H1 (cell line): Measurements from ENCODE around the gene KCNC3. TPM values are rescaled to one million over a fixed set of nuclear protein-coding genes. Genes with fewer than 3 reads are reported as not detected.

Experiments used
- CTCF ChIA-PET: fragments of 300-600 bp; sonication (Branson Sonifier 250); formaldehyde crosslinking; loops from one replicate; lab custom pipeline; 2021; ENCODE audit not compliant: partially characterized antibody; lab: Charles Lee
- POLR2A ChIA-PET: fragments of 300-600 bp; sonication (Branson Sonifier 250); formaldehyde crosslinking; loops from one replicate; lab custom pipeline; 2021; ENCODE audit warnings: inconsistent platforms; ENCODE audit not compliant: partially characterized antibody; lab: Charles Lee
- DNase-seq, 2 experiments: peaks; one replicate each; pipeline versions ENCODE4 v3.0.0 to v3.0.0-alpha.2; 2010 to 2022; ENCODE audit warnings: low spot score in 2 of 2, low read depth in 1 of 2, mixed read lengths in 1 of 2
- FAIRE-seq: peaks from 2 replicates; lab custom pipeline; 2011; peaks lifted over from hg19 to GRCh38; lab: Jason Lieb, UNC
- H2AFZ ChIP-seq: 2 replicates; pipeline ENCODE4 v1.8.1; 2012; ENCODE audit warnings: low read length, inconsistent platforms
- H2AK5ac ChIP-seq: 2 replicates; pipeline ENCODE4 v1.6.1; 2013; ENCODE audit warnings: low read depth, low read length
- H2BK120ac ChIP-seq: replicated peaks from 2 replicates; pipeline ENCODE3; 2013; ENCODE audit warnings: low read depth, low read length, inconsistent platforms
- H2BK12ac ChIP-seq: 2 replicates; pipeline ENCODE4 v1.6.1; 2013; ENCODE audit warnings: low read depth, low read length
- H2BK15ac ChIP-seq: 2 replicates; pipeline ENCODE4 v1.6.1; 2013; ENCODE audit warnings: low read length
- H2BK20ac ChIP-seq: 2 replicates; pipeline ENCODE4 v1.6.1; 2013; ENCODE audit warnings: low read length
- H2BK5ac ChIP-seq: 2 replicates; pipeline ENCODE4 v1.6.1; 2013; ENCODE audit warnings: low read depth, low read length
- H3K14ac ChIP-seq: 2 replicates; pipeline ENCODE4 v1.6.1; 2013; ENCODE audit warnings: inconsistent platforms; ENCODE audit not compliant: insufficient read length
- H3K18ac ChIP-seq: 2 replicates; pipeline ENCODE4 v1.6.1; 2013; ENCODE audit warnings: low read length; ENCODE audit errors: extremely low read depth
- H3K23ac ChIP-seq: 2 replicates; pipeline ENCODE4 v1.6.1; 2013; ENCODE audit warnings: inconsistent platforms; ENCODE audit not compliant: insufficient read length
- H3K23me2 ChIP-seq: 2 replicates; pipeline ENCODE4 v1.6.1; 2013; ENCODE audit warnings: low read depth, low read length
- H3K27ac ChIP-seq: 2 replicates; pipeline ENCODE4 v1.6.1; 2011; ENCODE audit warnings: low read depth, low read length, inconsistent platforms
- H3K27me3 ChIP-seq, 4 experiments: replicated peaks in 1 of 4; 1 replicate in 1 of 4; 2 replicates in 3 of 4; pipeline versions ENCODE4 v1.6.1 to v1.8.1; 2011 to 2013; ENCODE audit warnings: low read length in 3 of 4, mild to moderate bottlenecking in 3 of 4, inconsistent platforms in 2 of 4, mixed read lengths in 2 of 4, moderate library complexity in 1 of 4; ENCODE audit not compliant: control insufficient read depth in 3 of 4, insufficient read depth in 3 of 4; ENCODE audit errors: extremely low read depth in 1 of 4
- H3K36me3 ChIP-seq, 4 experiments: 2 replicates each; pipeline versions ENCODE4 v1.6.1 to v1.8.1; 2011 to 2013; ENCODE audit warnings: mild to moderate bottlenecking in 4 of 4, low read length in 3 of 4, moderate library complexity in 2 of 4, control low read depth in 1 of 4, inconsistent platforms in 1 of 4; ENCODE audit not compliant: insufficient read depth in 4 of 4, control insufficient read depth in 2 of 4
- H3K4ac ChIP-seq: replicated peaks from 2 replicates; pipeline ENCODE3; 2013; ENCODE audit warnings: low read length, low read depth, mixed read lengths, inconsistent platforms; ENCODE audit not compliant: insufficient read length
- H3K4me1 ChIP-seq, 4 experiments: replicated peaks in 1 of 4; 1 replicate in 1 of 4; 2 replicates in 3 of 4; pipeline versions ENCODE4 v1.6.1 to v1.8.1; 2011 to 2013; ENCODE audit warnings: low read length in 3 of 4, inconsistent platforms in 2 of 4, mixed read lengths in 1 of 4; ENCODE audit not compliant: insufficient read depth in 4 of 4, control insufficient read depth in 3 of 4
- H3K4me2 ChIP-seq, 2 experiments: 2 replicates each; pipeline versions ENCODE4 v1.6.1 to v1.8.1; 2011 to 2013; ENCODE audit warnings: low read depth in 2 of 2, low read length in 2 of 2, control low read depth in 1 of 2, inconsistent platforms in 1 of 2, mild to moderate bottlenecking in 1 of 2; ENCODE audit not compliant: insufficient read depth in 1 of 2
- H3K4me3 ChIP-seq, 4 experiments: fragments of 200-600, 300-600 bp in 1 of 4; sonication (generic), shearing (Covaris generic), sonication (Bioruptor Twin) in 1 of 4; 2 replicates each; pipeline versions ENCODE4 v1.5.1 to v1.8.1; 2011 to 2016; ENCODE audit warnings: low read length in 4 of 4, low read depth in 3 of 4, control low read depth in 2 of 4, inconsistent platforms in 2 of 4, mild to moderate bottlenecking in 2 of 4, mixed read lengths in 1 of 4, moderate library complexity in 1 of 4; ENCODE audit not compliant: insufficient read depth in 2 of 4; ENCODE audit errors: extremely low read depth in 1 of 4
- H3K56ac ChIP-seq: replicated peaks from 2 replicates; pipeline ENCODE3; 2013; ENCODE audit warnings: low read depth, mild to moderate bottlenecking, mixed read lengths, low read length, inconsistent platforms; ENCODE audit not compliant: insufficient read length
- H3K79me1 ChIP-seq: 2 replicates; pipeline ENCODE4 v1.6.1; 2013; ENCODE audit warnings: low read depth, low read length, control low read depth
- H3K79me2 ChIP-seq, 2 experiments: 2 replicates each; pipeline versions ENCODE4 v1.6.1 to v1.8.1; 2012 to 2013; ENCODE audit warnings: low read length in 2 of 2, mild to moderate bottlenecking in 2 of 2, inconsistent platforms in 1 of 2; ENCODE audit not compliant: insufficient read depth in 2 of 2, control insufficient read depth in 1 of 2
- H3K9ac ChIP-seq, 4 experiments: replicated peaks in 1 of 4; 1 replicate in 1 of 4; 2 replicates in 3 of 4; pipeline versions ENCODE4 v1.6.1 to v1.8.1; 2011 to 2013; ENCODE audit warnings: low read depth in 3 of 4, low read length in 3 of 4, control low read depth in 2 of 4, mild to moderate bottlenecking in 2 of 4, moderate library complexity in 2 of 4, inconsistent platforms in 1 of 4; ENCODE audit errors: extremely low read depth in 1 of 4
- H3K9me3 ChIP-seq, 2 experiments: 2 replicates each; pipeline versions ENCODE4 v1.6.1 to v1.8.1; 2012 to 2013; ENCODE audit warnings: mild to moderate bottlenecking in 2 of 2, moderate library complexity in 2 of 2, control low read depth in 1 of 2, inconsistent platforms in 1 of 2, low read depth in 1 of 2, low read length in 1 of 2, mixed read lengths in 1 of 2; ENCODE audit not compliant: insufficient read depth in 2 of 2
- H4K20me1 ChIP-seq, 2 experiments: replicated peaks in 1 of 2; 2 replicates each; pipeline versions ENCODE3 to v1.8.1; 2011 to 2013; ENCODE audit warnings: inconsistent platforms in 2 of 2, low read length in 2 of 2, mild to moderate bottlenecking in 1 of 2; ENCODE audit not compliant: insufficient read depth in 2 of 2, control insufficient read depth in 1 of 2
- H4K5ac ChIP-seq: 2 replicates; pipeline ENCODE4 v1.6.1; 2013; ENCODE audit warnings: low read length, low read depth, mixed read lengths, inconsistent platforms; ENCODE audit not compliant: insufficient read length
- H4K8ac ChIP-seq: 2 replicates; pipeline ENCODE4 v1.8.0; 2013; ENCODE audit warnings: mild to moderate bottlenecking, moderate library complexity, low read length, inconsistent platforms; ENCODE audit not compliant: insufficient read depth; ENCODE audit errors: extremely low read depth
- H4K91ac ChIP-seq: replicated peaks from 2 replicates; pipeline ENCODE3; 2013; ENCODE audit warnings: low read length, mixed read lengths, inconsistent platforms; ENCODE audit not compliant: insufficient read length
- ASH2L ChIP-seq: fragments of 200-600, 300-600 bp; sonication (generic); IDR thresholded peaks from one replicate; pipeline ENCODE4 v1.7.1; 2017; ENCODE audit warnings: low read length
- ATF3 ChIP-seq: IDR thresholded peaks from 2 replicates; pipeline ENCODE4 v1.6.1; 2011; ENCODE audit warnings: low read depth, mild to moderate bottlenecking, low read length; ENCODE audit not compliant: insufficient read depth
- BACH1 ChIP-seq: IDR thresholded peaks from 2 replicates; pipeline ENCODE4 v1.6.1; 2012; ENCODE audit warnings: low read length, improper control_type of control experiment
- EZH2 ChIP-seq: fragments of 200-600 bp; sonication (generic); IDR thresholded peaks from 2 replicates; pipeline ENCODE4 v1.7.1; 2012; ENCODE audit warnings: low read depth, mild to moderate bottlenecking, moderate library complexity, low read length, inconsistent platforms; ENCODE audit not compliant: severe bottlenecking
- HDAC2 ChIP-seq, 2 experiments: fragments of 300-600 bp in 1 of 2; sonication (generic) in 1 of 2; IDR thresholded peaks; 2 replicates each; pipeline ENCODE4 v1.6.1; 2011 to 2012; ENCODE audit warnings: low read depth in 2 of 2, low read length in 2 of 2, mild to moderate bottlenecking in 2 of 2, moderate library complexity in 2 of 2, borderline replicate concordance in 1 of 2, inconsistent platforms in 1 of 2
- RFX5 ChIP-seq: IDR thresholded peaks from 2 replicates; pipeline ENCODE4 v1.6.1; 2011; ENCODE audit warnings: low read depth, low read length, improper control_type of control experiment, borderline replicate concordance
- RNF2 ChIP-seq: fragments of 200-900, 300-1000 bp; sonication (generic); IDR thresholded peaks from 2 replicates; pipeline ENCODE4 v1.7.1; 2016; ENCODE audit warnings: borderline replicate concordance, low read depth, mild to moderate bottlenecking, antibody characterized with exemption, low read length; ENCODE audit not compliant: poor library complexity, severe bottlenecking; ENCODE audit errors: missing control alignments
- WGBS, 2 experiments: shearing (Covaris generic) in 1 of 2; methylation state at CpG; one replicate each; pipeline versions ENCODE4 v1.1.6 to v1.1.7; 2013 to 2015; ENCODE audit warnings: low lambda C conversion rate in 2 of 2, mixed read lengths in 2 of 2, inconsistent platforms in 1 of 2, low coverage in 1 of 2, missing lambda C conversion rate in 1 of 2; ENCODE audit not compliant: insufficient replicate concordance in 2 of 2, insufficient coverage in 1 of 2, insufficient read length in 1 of 2; ENCODE audit errors: extremely low coverage in 1 of 2, missing lambda C conversion rate in 1 of 2; 5-methylcytosine and 5-hydroxymethylcytosine counted together
- polyA plus RNA-seq, 7 experiments: library from polyadenylated mRNA; depleted of rRNA in 3 of 7; stranded (reverse) in 5 of 7; unstranded in 2 of 7; fragments of >200 nt in 5 of 7; fragments of 200-250 nt in 2 of 7; gene quantifications; 1 replicate in 5 of 7; 2 replicates in 1 of 7; 4 replicates in 1 of 7; pipeline versions ENCODE4 v1.2.1 to v1.2.3, GENCODE V29; 2011 to 2013; ENCODE audit warnings: missing spikeins in 2 of 7, mixed read lengths in 2 of 7
- total RNA-seq: library from RNA; stranded (reverse); fragmentation: NEBNext Ultra II Directional; extraction: Animal tissue kit (Norgen Biotek cat#: 25700); gene quantifications from 2 replicates; pipeline ENCODE4 v1.2.1, GENCODE V29; 2021
- TF ChIP-seq, protein P1 (sequence below): IDR thresholded peaks from 2 replicates; pipeline ENCODE4 v1.6.1; 2011; ENCODE audit warnings: low read length, improper control_type of control experiment

Gene KCNC3
- total and polyA plus RNA-seq, 2 of the 8 experiments (the other 6 are each of a cell fraction or from before 2014, with no cell fraction given): 3.9 to 7.2 TPM

- H3K4me2 ChIP-seq: peak overlapping the region; percentile 75 to 98
- peaks cover 3 to 10% of the 10 kb centered on the region in 2 experiments; a peak in 2 of 4 replicates for H3K79me2 ChIP-seq
- H4K5ac ChIP-seq: no peak overlapping the region
- H3K79me1 ChIP-seq: no peaks in the 10 kb centered on the region; the same call in 1 of the 2 replicates
- peaks cover 2 to 29% (median 14%) of the 10 kb centered on the region in 4 experiments for H3K4me1 ChIP-seq
- FAIRE-seq (no peak), DNase-seq (peak in 1 of 2 experiments; percentile 61)
- H4K8ac ChIP-seq: no peak overlapping the region
- no peak overlapping the region for H3K56ac ChIP-seq
- no peak overlapping the region for H2BK120ac ChIP-seq
- 17% methylated on average over 8 of the region's 10 CpGs; no CpG with 5 or more reads in 1 of the 2 experiments for WGBS, 2 experiments
- H4K20me1 ChIP-seq: peaks cover 7 to 10% of the 10 kb centered on the region in 2 experiments
- H2AFZ ChIP-seq: no peak overlapping the region
- CTCF ChIA-PET: interaction anchor here (0.6 to 1.3 kb wide), 3 partner anchors 12 to 338 kb away, joined by 3 read pairs; no protein-coding TSS in a partner anchor
- H3K9me3 ChIP-seq: no peaks in the 10 kb centered on the region
- peaks cover 5 to 15% (median 12%) of the 10 kb centered on the region in 4 experiments; a peak in 6 of 7 replicates for H3K27me3 ChIP-seq
- no peak overlapping the region for H2AK5ac ChIP-seq
- H3K4ac ChIP-seq: no peak overlapping the region
- POLR2A ChIA-PET: interaction anchor here (0.6 to 4.3 kb wide), 6 partner anchors 10 to 153 kb away, joined by 3 to 29 read pairs (median 4); no protein-coding TSS in a partner anchor
- no peak overlapping the region for H2BK5ac ChIP-seq
- no peak overlapping the region; the same call in 1 of the 2 replicates for H2BK20ac ChIP-seq
- peak overlapping the region; percentile 74 to 96 (median 86) for H3K4me3 ChIP-seq
- peaks cover 36% of the 10 kb centered on the region for H3K23me2 ChIP-seq
- no peak overlapping the region for H3K27ac ChIP-seq
- peak overlapping the region; percentile 78 for H2BK12ac ChIP-seq
- no peak overlapping the region for H4K91ac ChIP-seq
- H3K36me3 ChIP-seq: no peaks in the 10 kb centered on the region
- no peak overlapping the region for H3K23ac ChIP-seq
- peak overlapping the region in 3 of 4 experiments; percentile 16 to 92 (median 87); a peak in 3 of 7 replicates for H3K9ac ChIP-seq
- no peak overlapping the region for H2BK15ac ChIP-seq
- H3K18ac ChIP-seq: peak overlapping the region; percentile 15; the same call in 1 of the 2 replicates
- H3K14ac ChIP-seq: no peak overlapping the region
- TF ChIP-seq HDAC2 (IDR thresholded peaks at IDR 0.05; ENCODE audit: borderline replicate concordance in 1 of 2, low read depth in 2 of 2, low read length in 2 of 2) (no peak), EZH2 (no peak), ATF3 (no peak), ASH2L (no peak), RFX5 (no peak), BACH1 (no peak), RNF2 (no peak)
- TF ChIP-seq, protein P1, sequence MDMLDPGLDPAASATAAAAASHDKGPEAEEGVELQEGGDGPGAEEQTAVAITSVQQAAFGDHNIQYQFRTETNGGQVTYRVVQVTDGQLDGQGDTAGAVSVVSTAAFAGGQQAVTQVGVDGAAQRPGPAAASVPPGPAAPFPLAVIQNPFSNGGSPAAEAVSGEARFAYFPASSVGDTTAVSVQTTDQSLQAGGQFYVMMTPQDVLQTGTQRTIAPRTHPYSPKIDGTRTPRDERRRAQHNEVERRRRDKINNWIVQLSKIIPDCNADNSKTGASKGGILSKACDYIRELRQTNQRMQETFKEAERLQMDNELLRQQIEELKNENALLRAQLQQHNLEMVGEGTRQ: no peak
Observed at GRCh38 chr19:50331221-50331993, 2.2 kb upstream of the KCNC3 start.
